D721Med (cell line): Measurements from ENCODE around the gene NPM3.

ENCODE experiments used
- DNase-seq: peaks from one replicate; pipeline ENCODE4 v3.0.0; 2011; ENCODE audit warnings: low spot score; ENCODE audit not compliant: insufficient read length
- FAIRE-seq: peaks from 2 replicates; lab custom pipeline; 2011; peaks lifted over from hg19 to GRCh38; lab: Jason Lieb, UNC
- CTCF ChIP-seq: IDR thresholded peaks from 2 replicates; pipeline ENCODE4 v1.5.1; 2012; ENCODE audit warnings: mild to moderate bottlenecking, control low read depth; ENCODE audit not compliant: insufficient read depth; ENCODE audit errors: missing control alignments

Gene NPM3

DNA sequence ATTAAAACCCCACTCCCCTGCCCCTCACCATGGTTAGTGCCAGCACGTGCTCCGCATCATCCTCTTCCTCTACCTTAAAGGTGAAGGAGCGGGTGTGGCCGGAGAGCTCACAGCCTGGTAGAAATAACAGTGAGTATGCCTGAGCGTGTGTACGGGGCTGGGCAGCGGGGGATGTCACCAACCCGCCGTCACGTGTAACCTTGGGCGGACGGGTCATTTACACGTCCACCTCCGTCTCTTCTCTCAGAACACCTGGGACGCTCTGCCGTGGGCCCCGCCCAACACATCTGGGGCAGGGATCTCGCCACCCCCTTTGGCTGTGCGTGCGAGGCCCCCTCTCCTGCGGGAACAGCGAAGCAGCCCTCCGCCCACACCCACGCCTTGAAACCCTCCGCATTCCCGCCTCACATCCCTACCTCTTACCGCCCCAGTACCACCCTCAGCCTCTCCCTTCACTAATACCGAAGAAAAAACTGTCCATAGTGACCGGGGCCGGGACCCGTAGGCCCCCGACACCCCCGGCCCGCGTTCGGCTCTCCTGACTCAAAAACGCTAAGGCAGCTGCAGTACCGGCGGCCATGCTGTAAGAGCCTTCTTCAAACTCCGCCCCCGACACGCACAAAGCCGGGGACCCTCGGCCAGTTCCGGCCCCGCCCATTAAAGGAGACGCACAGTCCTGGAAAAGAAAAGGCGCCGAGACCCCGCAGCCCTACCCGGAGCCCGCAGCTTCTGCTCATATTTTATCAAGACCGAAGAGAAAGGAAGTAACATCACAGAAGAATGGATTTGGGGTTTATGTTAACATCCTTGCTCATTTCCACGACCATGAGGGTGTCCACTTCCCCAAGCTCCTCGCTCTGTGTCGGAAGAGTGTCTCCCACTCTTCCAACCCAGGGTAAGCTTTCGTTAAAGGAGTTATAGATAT, at the start of gene NPM3:
NPM3 (minus strand) TSS at position 636 of the 925 bp plus-strand sequence; CDS start at position 580, 56 bp downstream.
- FAIRE-seq = peak; percentile 67
- DNase-seq = peak; percentile 92

DNA sequence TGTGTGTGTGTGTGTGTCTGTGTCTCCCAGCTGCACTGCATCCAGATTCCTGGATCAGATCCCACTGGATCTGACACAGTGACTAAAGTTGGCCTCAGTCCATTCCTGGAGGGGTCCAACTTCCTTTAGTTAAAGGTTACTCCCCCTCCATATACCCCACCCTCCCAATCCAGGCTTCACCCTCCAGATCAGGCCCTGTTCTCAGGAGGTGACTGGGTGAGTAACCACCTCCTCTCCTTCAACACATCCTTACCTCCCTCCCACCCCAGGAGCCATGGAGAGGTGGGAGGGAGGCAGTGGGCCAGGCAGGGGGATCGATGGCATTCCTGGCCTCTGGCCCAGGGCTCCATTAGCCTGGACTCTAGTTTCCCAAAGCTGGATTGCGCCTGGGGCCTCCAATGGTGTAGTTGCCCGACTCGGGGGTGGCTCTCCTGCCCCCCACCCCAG, 49.1 kb upstream of the NPM3 start:
- TF ChIP-seq CTCF = no peak
- DNase-seq (no peak), FAIRE-seq (no peak)

More for the DNA sequence above, at the start of gene NPM3:
- no peak for TF ChIP-seq CTCF

- DNase-seq (no peak), FAIRE-seq (no peak)
- no peak for TF ChIP-seq CTCF
These were observed 48.0 kb upstream of the NPM3 start for GRCh38 chr10:101831169-101831811.

GRCh38 chr10:101830322-101831168, 47.3 kb upstream of the NPM3 start:
- no peak for TF ChIP-seq CTCF
- no peak for FAIRE-seq
- peak; percentile 94 for DNase-seq

DNA sequence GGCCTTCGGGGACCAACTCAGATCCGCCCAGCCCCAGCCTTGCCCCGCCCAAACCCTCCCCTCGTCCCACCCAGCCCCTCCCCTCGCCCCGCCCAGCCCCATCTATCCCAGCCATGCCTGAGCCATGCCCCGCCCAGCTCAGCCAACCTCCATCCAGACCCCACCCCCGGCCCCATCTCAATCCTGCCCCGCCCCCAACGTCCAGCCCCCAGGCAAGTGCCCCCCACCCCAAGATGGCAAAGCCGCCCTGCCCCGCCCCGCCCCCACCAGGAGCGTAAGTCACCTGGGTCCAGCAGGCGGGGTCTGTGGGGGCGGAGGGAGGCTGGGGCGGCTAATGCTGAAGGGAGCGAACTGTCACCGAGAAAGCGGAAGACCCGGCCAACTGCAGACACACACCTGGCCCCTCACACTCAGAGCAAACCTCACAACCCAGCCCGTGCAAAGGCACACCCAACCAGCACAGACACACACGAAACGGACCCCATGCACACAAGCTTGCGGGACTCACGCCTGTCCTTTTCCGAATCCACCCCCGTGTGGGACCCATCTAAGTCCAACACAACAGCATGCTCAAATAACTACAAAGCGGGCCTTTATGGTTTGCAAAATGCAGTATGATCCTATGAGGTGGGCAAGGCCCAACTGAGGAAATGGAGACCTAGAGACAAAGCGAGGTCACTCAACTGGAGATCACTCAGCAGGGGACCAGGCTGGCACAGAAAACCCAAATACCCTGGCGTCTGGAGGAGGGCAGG, 46.5 kb upstream of the NPM3 start:
- TF ChIP-seq CTCF = no peak
- FAIRE-seq (no peak), DNase-seq (peak; percentile 84)
